ENCODE measurements around the gene DCPS. TPM values are rescaled to one million over a fixed set of nuclear protein-coding genes. Genes with fewer than 3 reads are reported as not detected.
"Not testable (repeated sequence)": the region's sequence is repeated elsewhere in the genome, so short reads cannot be mapped to it uniquely, and the experiment has no call there.

DCPS gene
- total and polyA plus RNA-seq, 7 donors, result 7.6 to 30.0 (median 9.7) TPM

DNA sequence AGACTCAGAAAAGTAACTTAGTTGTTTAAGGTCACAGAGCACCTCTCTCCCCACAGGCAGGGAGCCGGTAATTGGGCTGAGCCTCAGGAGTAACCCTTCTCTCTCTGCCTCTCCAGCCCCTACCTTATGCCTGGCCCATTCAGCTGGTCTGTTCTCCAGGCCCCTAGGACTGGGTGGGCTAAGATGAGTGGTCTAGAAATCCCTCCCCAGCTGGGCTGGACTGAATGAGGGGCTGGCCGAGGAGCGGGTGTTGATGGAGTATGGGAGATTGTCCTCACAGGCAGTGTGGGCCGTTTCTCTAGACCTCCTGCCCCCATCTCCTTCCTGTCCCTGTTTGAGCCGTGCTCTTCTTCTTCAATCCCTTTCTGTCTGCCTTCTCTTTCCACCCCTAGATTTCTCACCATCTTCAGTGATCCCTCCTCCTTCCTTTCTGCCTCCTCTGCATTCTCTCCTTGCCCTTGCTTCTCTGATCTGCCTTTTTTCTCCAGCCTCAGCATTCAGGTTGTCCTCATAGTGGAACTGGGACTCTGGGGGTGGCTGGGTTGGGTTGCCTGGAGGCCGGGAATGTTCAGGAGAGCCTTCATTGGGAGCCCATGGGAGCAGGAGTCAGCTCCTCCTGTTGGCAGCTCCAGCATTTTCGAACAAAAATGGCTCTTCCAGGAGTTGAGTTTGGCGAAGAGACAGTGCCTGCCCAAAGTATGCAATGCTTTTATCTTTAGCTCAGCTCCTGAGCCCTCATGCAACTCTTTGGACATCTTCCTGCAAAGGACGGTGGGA, 59.2 kb downstream of the DCPS start:
- Histone ChIP-seq H3K27ac (peak overlapping the region in 2 of 4 donors; percentile 7 to 27), H3K4me1 (peaks cover 0 to 53% (median 48%) of the 10 kb centered on the region in 4 donors), H3K36me3 (no peaks in the 10 kb centered on the region), H3K4me3 (no peak overlapping the region), H3K27me3 (no peaks in the 10 kb centered on the region), H3K9me3 (no peaks in the 10 kb centered on the region)
- 84 to 88% methylated on average over 9 of the region's 9 CpGs for WGBS, 2 donors
- intact Hi-C loops (cut with DNase I), result no loop called here
- DNase-seq, result peak; percentile 55
- no peak for TF ChIP-seq EP300 (IDR thresholded peaks at IDR 0.05)
- no peak for TF ChIP-seq POLR2A (IDR thresholded peaks at IDR 0.05)
- TF ChIP-seq POLR2AphosphoS5 (IDR thresholded peaks at IDR 0.05), result no peak
- TF ChIP-seq, protein P1, sequence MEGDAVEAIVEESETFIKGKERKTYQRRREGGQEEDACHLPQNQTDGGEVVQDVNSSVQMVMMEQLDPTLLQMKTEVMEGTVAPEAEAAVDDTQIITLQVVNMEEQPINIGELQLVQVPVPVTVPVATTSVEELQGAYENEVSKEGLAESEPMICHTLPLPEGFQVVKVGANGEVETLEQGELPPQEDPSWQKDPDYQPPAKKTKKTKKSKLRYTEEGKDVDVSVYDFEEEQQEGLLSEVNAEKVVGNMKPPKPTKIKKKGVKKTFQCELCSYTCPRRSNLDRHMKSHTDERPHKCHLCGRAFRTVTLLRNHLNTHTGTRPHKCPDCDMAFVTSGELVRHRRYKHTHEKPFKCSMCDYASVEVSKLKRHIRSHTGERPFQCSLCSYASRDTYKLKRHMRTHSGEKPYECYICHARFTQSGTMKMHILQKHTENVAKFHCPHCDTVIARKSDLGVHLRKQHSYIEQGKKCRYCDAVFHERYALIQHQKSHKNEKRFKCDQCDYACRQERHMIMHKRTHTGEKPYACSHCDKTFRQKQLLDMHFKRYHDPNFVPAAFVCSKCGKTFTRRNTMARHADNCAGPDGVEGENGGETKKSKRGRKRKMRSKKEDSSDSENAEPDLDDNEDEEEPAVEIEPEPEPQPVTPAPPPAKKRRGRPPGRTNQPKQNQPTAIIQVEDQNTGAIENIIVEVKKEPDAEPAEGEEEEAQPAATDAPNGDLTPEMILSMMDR (IDR thresholded peaks at IDR 0.05), result no peak

DNA sequence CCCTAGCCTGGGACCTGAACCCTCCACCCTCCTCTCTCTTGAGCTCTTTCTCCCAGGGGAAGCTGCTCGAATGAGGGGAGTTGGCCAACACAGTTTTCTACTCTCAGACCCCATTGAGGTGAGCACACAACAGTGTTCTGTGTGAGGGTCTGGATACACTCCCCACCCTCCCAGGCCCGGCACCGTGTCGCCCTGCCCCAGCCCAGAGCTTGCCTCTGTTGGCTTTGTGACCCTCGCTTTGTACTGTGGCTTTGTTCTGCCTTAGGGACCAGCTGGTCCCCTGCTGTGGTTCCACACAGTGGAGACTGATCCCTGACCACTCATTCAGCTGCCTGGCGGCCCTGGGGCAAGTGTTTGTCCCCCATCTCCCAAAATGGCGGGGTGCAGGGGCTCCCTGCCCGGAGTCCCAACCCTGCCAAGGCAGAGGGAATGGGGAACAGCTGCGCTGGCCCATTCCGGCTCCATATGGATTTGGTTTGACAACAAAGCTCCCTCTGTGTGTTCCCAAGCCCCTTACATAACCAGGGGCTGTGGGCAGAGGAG, 59.9 kb downstream of the DCPS start:
- Histone ChIP-seq H3K36me3 (no peaks in the 10 kb centered on the region), H3K4me3 (no peak overlapping the region), H3K27ac (peak overlapping the region in 2 of 4 donors; percentile 7 to 27), H3K4me1 (peaks cover 0 to 47% (median 42%) of the 10 kb centered on the region in 4 donors), H3K9me3 (no peaks in the 10 kb centered on the region), H3K27me3 (no peaks in the 10 kb centered on the region)
- peak; percentile 64 for DNase-seq
- 82 to 93% methylated on average over 10 of the region's 10 CpGs for WGBS, 2 donors
- no peak for TF ChIP-seq EP300 (IDR thresholded peaks at IDR 0.05)
- TF ChIP-seq, protein P1 (IDR thresholded peaks at IDR 0.05), result no peak
- no peak for TF ChIP-seq POLR2A (IDR thresholded peaks at IDR 0.05)
- TF ChIP-seq POLR2AphosphoS5 (IDR thresholded peaks at IDR 0.05), result no peak
- intact Hi-C loops (cut with DNase I), result no loop called here

DNA sequence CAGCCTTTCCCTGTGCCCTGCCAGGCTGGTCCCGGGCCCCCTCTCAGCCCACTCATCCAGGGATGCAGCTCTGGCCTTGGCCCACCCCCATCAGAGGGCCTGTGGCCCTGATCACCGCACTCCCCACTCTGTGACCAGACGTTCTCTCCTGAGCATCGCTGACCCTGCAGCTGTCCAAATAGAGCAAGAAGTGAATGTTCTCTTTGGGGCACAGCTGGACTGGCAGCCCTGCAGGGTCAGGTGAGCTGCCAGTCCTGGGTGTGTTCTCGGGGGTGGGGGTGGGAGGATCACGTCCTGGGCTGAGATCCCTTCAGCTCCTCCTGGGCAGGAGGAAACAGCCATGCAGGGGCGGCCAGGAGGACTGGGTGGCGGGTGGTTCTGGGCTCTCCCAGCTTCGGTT, 60.9 kb downstream of the DCPS start:
- 52 to 76% methylated on average over 4 to 5 of the region's 9 CpGs for WGBS, 2 donors
- H3K9me3 ChIP-seq; H3K27ac ChIP-seq; H3K36me3 ChIP-seq; H3K27me3 ChIP-seq; intact Hi-C loops (cut with DNase I); H3K4me3 ChIP-seq: not testable (repeated sequence)
- H3K4me1 ChIP-seq, result peaks cover 0 to 37% (median 33%) of the 10 kb centered on the region in 4 donors
- DNase-seq, result peak; percentile 19

DNA sequence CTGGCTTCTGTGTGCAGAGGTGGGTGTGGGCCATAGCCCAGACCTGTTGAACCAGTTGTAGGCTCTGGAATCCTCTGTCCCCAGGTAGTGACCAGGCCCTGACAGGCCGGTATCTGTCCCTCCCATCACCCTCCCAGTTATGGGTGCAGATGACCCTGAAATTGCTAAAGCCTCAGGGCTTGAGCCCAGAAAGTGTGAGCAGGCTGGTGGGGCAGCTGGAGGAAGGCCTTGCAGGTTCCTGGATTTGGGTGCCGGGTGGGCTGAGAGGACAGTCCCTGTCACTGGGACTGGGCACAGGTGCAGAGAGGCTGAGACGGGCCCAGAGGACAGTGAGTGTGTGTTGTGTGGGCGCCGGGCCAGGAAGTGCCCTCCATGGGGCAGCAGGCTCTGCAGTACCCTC, 61.6 kb downstream of the DCPS start:
- DNase-seq, result peak; percentile 57
- H3K4me1 ChIP-seq, result peaks cover 0 to 30% (median 26%) of the 10 kb centered on the region in 4 donors
- H3K4me3 ChIP-seq; H3K36me3 ChIP-seq; H3K9me3 ChIP-seq; H3K27me3 ChIP-seq; intact Hi-C loops (cut with DNase I): not testable (repeated sequence)
- H3K27ac ChIP-seq, result peak overlapping the region in 1 of 4 donors; percentile 4
- WGBS, 2 donors, result 51 to 86% methylated on average over 5 of the region's 5 CpGs

DNA sequence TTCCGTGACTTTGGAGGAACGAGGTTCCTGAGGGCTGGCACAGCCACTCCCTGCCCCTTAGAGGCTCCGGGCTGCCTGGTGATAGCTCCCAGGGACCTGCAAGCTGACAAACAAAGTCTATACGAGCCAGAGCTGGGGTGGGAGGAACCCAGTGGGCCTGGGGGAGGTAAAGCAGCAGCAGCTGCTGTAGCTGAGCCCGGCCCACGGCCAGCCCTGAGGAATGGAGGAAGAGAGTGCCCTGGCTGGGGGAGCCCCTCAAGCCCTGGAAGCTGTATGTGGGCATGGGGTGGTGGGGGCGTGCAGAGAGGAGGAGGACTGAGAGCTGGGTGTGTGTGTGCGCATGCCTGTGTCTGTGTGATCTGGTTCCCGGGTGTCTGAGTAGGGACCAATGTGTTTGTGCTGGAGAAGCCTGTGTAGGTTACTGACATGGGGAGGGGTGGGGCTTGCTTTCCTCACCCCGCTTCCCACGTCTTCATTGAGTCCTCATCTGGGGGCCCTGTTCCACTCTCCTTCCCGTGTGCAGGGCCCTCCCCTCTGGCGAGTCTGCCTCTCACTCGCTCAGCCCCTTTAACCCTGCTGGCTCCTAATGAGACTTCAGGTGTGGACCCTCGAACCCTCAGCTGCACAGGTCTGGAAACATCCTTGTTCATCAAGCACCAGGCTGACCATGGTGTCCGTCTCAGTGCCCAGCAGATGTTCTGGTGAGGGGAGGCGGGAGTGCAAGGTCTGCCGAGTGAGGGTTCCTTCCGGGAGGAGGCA, 62.4 kb downstream of the DCPS start:
- Histone ChIP-seq H3K27ac (peak overlapping the region; percentile 6 to 54 (median 37)), H3K27me3 (no peaks in the 10 kb centered on the region), H3K4me1 (peaks cover 0 to 27% (median 25%) of the 10 kb centered on the region in 4 donors), H3K4me3 (no peak overlapping the region), H3K36me3 (no peaks in the 10 kb centered on the region), H3K9me3 (no peaks in the 10 kb centered on the region)
- intact Hi-C loops (cut with DNase I), result no loop called here
- TF ChIP-seq POLR2A (IDR thresholded peaks at IDR 0.05) (no peak), EP300 (IDR thresholded peaks at IDR 0.05) (no peak), POLR2AphosphoS5 (IDR thresholded peaks at IDR 0.05) (no peak)
- TF ChIP-seq, protein P1 (IDR thresholded peaks at IDR 0.05), result no peak
- DNase-seq, result peak; percentile 63
- 34 to 60% methylated on average over 19 of the region's 19 CpGs for WGBS, 2 donors

DNA sequence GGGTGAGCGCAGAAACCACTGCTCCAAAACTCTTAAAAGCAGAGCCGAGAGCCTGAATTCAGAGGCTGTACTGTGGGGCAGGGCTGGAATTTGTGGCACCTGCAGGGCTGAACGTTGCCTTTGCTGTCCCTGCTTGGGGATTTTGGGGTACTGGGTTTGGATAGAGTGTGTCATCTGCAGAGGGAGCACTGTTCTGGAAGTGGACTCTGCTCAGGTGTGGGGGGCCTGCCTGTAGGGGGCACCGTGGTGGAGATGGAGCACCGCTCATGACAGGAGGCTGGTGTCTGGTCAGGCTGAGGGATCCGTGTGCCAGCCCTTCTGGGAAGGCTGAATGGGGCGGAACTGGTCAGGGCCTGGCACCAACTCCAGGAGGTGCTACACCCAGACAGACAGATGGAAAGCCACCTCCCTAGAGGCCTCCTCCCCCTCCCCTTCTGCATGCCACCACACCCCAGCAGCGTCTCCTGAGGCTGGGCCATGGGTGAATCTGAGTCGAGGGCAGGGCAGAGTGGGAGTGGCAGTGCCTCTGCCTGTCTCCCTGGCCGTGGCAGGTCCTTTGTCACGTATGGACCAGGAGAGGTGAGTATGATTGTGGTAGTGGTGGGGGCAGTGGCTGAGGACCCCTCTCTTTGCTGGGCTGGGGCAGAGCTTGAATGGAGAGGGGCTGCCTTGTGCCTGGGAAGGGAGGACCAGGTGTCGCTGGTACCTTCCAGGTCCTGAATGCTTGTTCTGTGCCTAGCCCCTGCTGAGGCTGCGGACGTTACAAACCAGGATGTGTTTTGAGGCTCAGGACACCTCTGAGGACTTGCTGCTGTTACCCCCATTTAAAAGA, 63.2 kb downstream of the DCPS start:
- H3K27me3 ChIP-seq; H3K4me3 ChIP-seq; intact Hi-C loops (cut with DNase I); H3K36me3 ChIP-seq; H3K9me3 ChIP-seq: not testable (repeated sequence)
- Histone ChIP-seq H3K4me1 (peaks cover 0 to 27% (median 25%) of the 10 kb centered on the region in 4 donors), H3K27ac (peak overlapping the region in 1 of 4 donors; percentile 27)
- DNase-seq, result peak; percentile 63
- 40 to 72% methylated on average over 14 of the region's 14 CpGs for WGBS, 2 donors

DNA sequence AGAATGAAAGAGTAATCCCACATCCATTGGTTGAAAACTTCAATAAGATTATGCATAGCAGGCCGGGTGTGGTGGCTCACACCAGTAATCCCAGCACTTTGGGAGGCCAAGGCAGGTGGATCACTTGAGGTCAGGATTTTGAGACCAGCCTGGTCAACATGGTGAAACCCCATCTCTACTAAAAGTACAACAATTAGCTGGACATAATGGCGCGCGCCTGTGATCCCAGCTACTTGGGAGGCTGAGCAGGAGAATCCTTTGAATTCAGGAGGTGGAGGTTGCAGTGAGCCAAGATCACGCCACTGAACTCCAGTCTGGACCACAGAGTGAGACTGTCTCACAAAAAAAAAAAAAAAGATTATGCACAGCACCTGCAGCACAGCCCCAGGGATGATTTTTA, 63.9 kb downstream of the DCPS start:
- intact Hi-C loops (cut with DNase I); DNase-seq; H3K27ac ChIP-seq; H3K4me3 ChIP-seq; H3K9me3 ChIP-seq; H3K27me3 ChIP-seq; H3K36me3 ChIP-seq: not testable (repeated sequence)
- 95 to 97% methylated on average over 5 of the region's 5 CpGs for WGBS, 2 donors
- H3K4me1 ChIP-seq, result peaks cover 0 to 27% (median 23%) of the 10 kb centered on the region in 4 donors

All from sigmoid colon (tissue), 7 donors.